Fibroblast of the aortic adventitia (primary cell): ENCODE measurements around the gene MEAK7. TPM values are rescaled to one million over a fixed set of nuclear protein-coding genes. Genes with fewer than 3 reads are reported as not detected.

Source experiments
- DNase-seq: peaks from one replicate; pipeline ENCODE4 v3.0.0-alpha.2; 2010; ENCODE audit warnings: low read depth
- H3K4me3 ChIP-seq: 2 replicates; pipeline ENCODE4 v1.5.1; 2011; ENCODE audit warnings: low read depth, mild to moderate bottlenecking, control low read depth, low read length, moderate library complexity
- CTCF ChIP-seq: IDR thresholded peaks from 2 replicates; pipeline ENCODE4 v1.5.1; 2011; ENCODE audit warnings: mild to moderate bottlenecking, low read length, control low read depth, inconsistent platforms; ENCODE audit not compliant: insufficient read depth
- total RNA-seq: library from RNA; depleted of rRNA; stranded (reverse); fragments of >200 nt; gene quantifications from 2 replicates; pipeline ENCODE4 v1.2.3, GENCODE V29; 2012; ENCODE audit warnings: low replicate concordance

Gene MEAK7
- total RNA-seq, 1 donor: 19.1 TPM

- TF ChIP-seq CTCF: no peak
- peak; percentile 61 for DNase-seq
- no peak overlapping the region for H3K4me3 ChIP-seq
Measured at GRCh38 chr16:84478172-84478947, 26.1 kb downstream of the MEAK7 start.

DNA sequence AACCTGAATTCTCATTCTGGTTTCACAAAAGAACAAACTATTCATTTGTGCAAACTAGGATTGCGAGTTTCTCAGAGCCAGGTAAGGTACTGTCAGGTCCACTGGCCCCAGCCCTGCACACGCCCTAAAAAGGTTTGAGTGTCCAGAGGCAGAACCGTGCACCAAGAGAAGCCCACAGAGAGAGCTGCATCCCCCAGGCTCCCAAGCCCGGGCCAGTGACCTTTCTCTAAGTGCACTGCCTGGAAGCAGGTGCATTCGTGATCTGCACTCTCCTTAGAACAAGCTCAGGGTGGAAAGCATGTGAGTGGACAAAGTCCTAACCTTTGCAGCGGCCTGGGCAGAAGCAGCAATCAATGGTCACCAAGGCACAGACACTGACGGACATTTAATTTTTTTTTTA, 26.8 kb downstream of the MEAK7 start:
- no peak for TF ChIP-seq CTCF
- DNase-seq: no peak
- no peak overlapping the region for H3K4me3 ChIP-seq

GRCh38 chr16:84476401-84476800, 28.1 kb downstream of the MEAK7 start:
- TF ChIP-seq CTCF: no peak
- H3K4me3 ChIP-seq: no peak overlapping the region
- DNase-seq: no peak

DNA sequence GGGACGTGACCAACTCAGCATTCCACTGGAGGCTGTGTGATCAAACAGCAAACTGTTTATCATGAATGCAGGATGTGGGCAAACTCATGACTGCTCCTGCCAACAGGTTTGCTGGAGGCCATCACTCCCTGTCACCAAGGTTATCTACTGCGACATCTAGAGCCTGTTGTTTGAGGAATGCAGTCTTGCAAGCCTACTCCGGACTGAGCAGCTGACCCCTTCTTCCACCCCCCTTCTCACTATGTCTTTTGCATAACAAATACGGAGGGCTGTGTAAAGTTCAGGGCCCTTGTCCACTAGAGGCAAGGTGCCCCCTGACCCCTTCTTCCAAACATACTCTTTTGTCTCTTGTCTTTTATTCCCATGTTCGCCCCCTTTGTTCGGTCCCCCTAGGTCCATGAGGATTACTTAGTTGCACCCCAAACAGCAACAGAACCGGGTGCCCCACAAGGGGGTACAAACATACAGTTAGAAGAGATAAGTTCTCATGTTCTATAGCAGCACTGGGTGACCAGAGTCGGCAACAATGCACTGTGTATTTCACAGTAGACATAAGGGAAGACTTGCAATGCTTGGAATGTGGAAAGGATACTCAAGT, 28.7 kb downstream of the MEAK7 start:
- no peak for DNase-seq

DNA sequence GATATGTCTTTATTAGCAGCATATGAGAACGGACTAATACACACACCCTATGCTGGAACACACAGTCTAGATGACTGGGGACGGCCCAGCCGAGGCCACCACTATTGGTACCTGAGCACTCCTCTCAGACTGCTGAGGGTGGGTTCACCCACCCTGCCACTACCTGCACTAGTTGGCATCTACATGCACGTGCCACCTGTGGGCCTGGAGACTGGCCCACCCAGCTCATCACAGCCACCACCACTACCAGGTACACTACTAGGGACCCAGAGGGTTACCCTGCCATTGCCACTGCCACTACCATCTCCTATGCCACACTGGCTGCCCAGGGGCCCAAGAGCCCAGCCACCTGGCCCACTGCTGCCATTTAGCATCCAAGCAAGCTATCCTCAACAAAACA, 32.5 kb downstream of the MEAK7 start:
- TF ChIP-seq CTCF: no peak
- DNase-seq: no peak
- H3K4me3 ChIP-seq: no peak overlapping the region

More for the DNA sequence above, 28.7 kb downstream of the MEAK7 start:
- TF ChIP-seq CTCF: no peak
- no peak overlapping the region for H3K4me3 ChIP-seq

- no peak overlapping the region for H3K4me3 ChIP-seq
- no peak for TF ChIP-seq CTCF
- DNase-seq: no peak
Measured at GRCh38 chr16:84471316-84471715, 33.1 kb downstream of the MEAK7 start.

- no peak for TF ChIP-seq CTCF
- no peak for DNase-seq
- H3K4me3 ChIP-seq: no peak overlapping the region
Measured at GRCh38 chr16:84467709-84468108, 36.8 kb downstream of the MEAK7 start.
